PC-9 (cell line): Measurements from ENCODE around the gene TBX2. TPM values are rescaled to one million over a fixed set of nuclear protein-coding genes. Genes with fewer than 3 reads are reported as not detected.
A peak's percentile ranks its signal among the peaks of the same experiment; 100 is the strongest.
"Not testable (repeated sequence)": the region's sequence is repeated elsewhere in the genome, so short reads cannot be mapped to it uniquely, and the experiment has no call there.

Experiments used
- BruUV-seq: library from RNA; stranded (reverse); fragments of 400-500 nt; replicated peaks from 2 replicates; lab custom pipeline; 2021; lab: Mats Ljungman, UMichigan
- CTCF ChIA-PET: fragments of 300-600 bp; sonication (Branson Sonifier 250); formaldehyde crosslinking; loops from one replicate; lab custom pipeline; 2022; ENCODE audit warnings: antibody characterized with exemption; lab: Charles Lee
- POLR2A ChIA-PET: fragments of 300-600 bp; sonication (Branson Sonifier 250); formaldehyde crosslinking; loops from one replicate; lab custom pipeline; 2022; ENCODE audit warnings: antibody characterized with exemption; ENCODE audit not compliant: unreplicated experiment; lab: Charles Lee
- DNase-seq, 2 experiments: peaks; one replicate each; pipeline versions ENCODE4 v3.0.0 to v3.0.0-alpha.2; 2015 to 2022; ENCODE audit warnings: mixed read lengths in 1 of 2
- H2AFZ ChIP-seq: fragments of 200-600 bp; sonication (generic); 2 replicates; pipeline ENCODE4 v1.8.1; 2017; ENCODE audit warnings: antibody characterized with exemption
- H3F3A ChIP-seq: fragments of 200-600 bp; sonication (generic); 2 replicates; pipeline ENCODE4 v1.8.1; 2017; ENCODE audit warnings: antibody characterized with exemption, mild to moderate bottlenecking, low read depth; ENCODE audit not compliant: insufficient read depth
- H3K27ac ChIP-seq: fragments of 200-600 bp; sonication (generic); 2 replicates; pipeline ENCODE4 v1.6.1; 2016; ENCODE audit warnings: mixed run types
- H3K27me3 ChIP-seq: fragments of 200-600 bp; sonication (generic); 2 replicates; pipeline ENCODE4 v1.6.1; 2016; ENCODE audit warnings: low read depth, mixed run types; ENCODE audit not compliant: insufficient read depth
- H3K36me3 ChIP-seq: fragments of 200-600 bp; sonication (generic); 2 replicates; pipeline ENCODE4 v1.6.1; 2016; ENCODE audit warnings: low read depth, mixed run types
- H3K4me1 ChIP-seq: fragments of 200-600 bp; sonication (generic); replicated peaks from 2 replicates; pipeline ENCODE4 v1.6.1; 2016; ENCODE audit warnings: mixed run types; ENCODE audit not compliant: insufficient read depth
- H3K4me2 ChIP-seq: fragments of 200-600 bp; sonication (generic); 2 replicates; pipeline ENCODE4 v1.6.1; 2017; ENCODE audit warnings: mixed run types
- H3K4me3 ChIP-seq: fragments of 200-600 bp; sonication (generic); 2 replicates; pipeline ENCODE4 v1.6.1; 2016; ENCODE audit warnings: mixed run types
- H3K79me2 ChIP-seq: fragments of 200-600 bp; sonication (generic); 2 replicates; pipeline ENCODE4 v1.6.1; 2017; ENCODE audit warnings: low read depth, mixed run types
- H3K9me2 ChIP-seq: fragments of 200-600 bp; sonication (generic); 2 replicates; pipeline ENCODE4 v1.8.1; 2017; ENCODE audit warnings: mild to moderate bottlenecking; ENCODE audit not compliant: insufficient read depth
- H3K9me3 ChIP-seq: fragments of 200-600 bp; sonication (generic); 2 replicates; pipeline ENCODE4 v1.8.1; 2016; ENCODE audit warnings: low read depth; ENCODE audit not compliant: insufficient read depth
- H4K20me1 ChIP-seq: fragments of 200-600 bp; sonication (generic); 2 replicates; pipeline ENCODE4 v1.8.1; 2017; ENCODE audit not compliant: insufficient read depth
- CTCF ChIP-seq: fragments of 200-600 bp; sonication (generic); conservative IDR thresholded peaks from 2 replicates; pipeline ENCODE4 v1.6.1; 2017; ENCODE audit warnings: mixed run types, antibody characterized with exemption, mild to moderate bottlenecking, moderate library complexity
- EZH2 ChIP-seq: fragments of 200-600 bp; sonication (generic); IDR thresholded peaks from 2 replicates; pipeline ENCODE4 v1.8.0; 2017; ENCODE audit warnings: antibody characterized with exemption, low read depth
- intact Hi-C: fragments of 100-400 bp; cut with micrococcal nuclease; formaldehyde crosslinking; loops from one replicate; pipeline ENCODE4 v1.10.0; 2022; ENCODE audit not compliant: unreplicated experiment
- total RNA-seq: library from RNA; stranded (reverse); gene quantifications from 2 replicates; pipeline ENCODE4 v1.2.3, GENCODE V29; 2021

TBX2 gene
- total RNA-seq, 1 experiment from 2014 or later = 0.44 TPM

DNA sequence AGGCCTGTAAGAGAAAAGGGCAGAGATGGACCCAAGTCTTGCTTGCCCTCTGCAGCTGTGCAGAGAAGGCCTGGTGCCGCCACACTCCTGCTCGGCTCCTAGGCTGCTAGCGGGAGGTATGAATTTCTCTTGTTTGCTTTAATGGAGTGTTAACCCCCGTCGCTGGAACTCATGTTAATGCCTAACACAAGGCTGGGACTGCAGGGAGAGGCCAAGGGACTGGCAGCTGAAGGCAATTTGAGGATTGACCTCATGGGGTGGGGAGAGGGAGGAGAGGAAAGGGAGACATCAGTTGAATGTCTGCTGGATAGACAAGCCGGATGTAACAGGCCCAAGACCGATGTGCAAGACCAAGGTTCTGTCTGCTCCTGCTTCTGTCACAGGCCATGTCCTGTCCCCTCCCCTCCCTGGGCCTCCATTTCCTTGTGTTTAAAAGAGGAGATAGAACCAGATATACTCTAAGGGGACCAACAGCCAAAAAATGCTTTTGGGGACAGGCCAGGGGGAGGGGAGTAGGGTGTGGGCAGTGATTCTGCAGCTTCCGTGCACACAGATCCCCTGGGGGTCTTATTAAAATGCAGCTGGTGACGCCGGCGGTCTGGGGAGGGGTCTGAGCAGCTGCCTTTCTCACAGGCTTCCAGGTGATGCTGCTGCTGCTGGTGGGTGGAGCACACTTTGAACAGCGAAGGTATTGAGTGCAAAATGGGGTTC, 46.7 kb upstream of the TBX2 start:
- no peak for DNase-seq
- Histone ChIP-seq H3K27ac (no peak overlapping the region), H3K9me2 (no peaks in the 10 kb centered on the region), H3K9me3 (no peaks in the 10 kb centered on the region), H2AFZ (no peak overlapping the region), H3K36me3 (no peaks in the 10 kb centered on the region), H3F3A (peaks cover 14% of the 10 kb centered on the region; the same call in 1 of the 2 replicates), H3K4me3 (no peak overlapping the region), H3K79me2 (no peaks in the 10 kb centered on the region), H4K20me1 (no peaks in the 10 kb centered on the region), H3K27me3 (no peaks in the 10 kb centered on the region), H3K4me2 (no peak overlapping the region), H3K4me1 (peaks cover 22% of the 10 kb centered on the region)
- TF ChIP-seq CTCF (no peak), EZH2 (no peak)
- ChIA-PET POLR2A (no interaction called here), CTCF (no interaction called here)
- no TSS peak for BruUV-seq
- intact Hi-C loops = no loop called here

DNA sequence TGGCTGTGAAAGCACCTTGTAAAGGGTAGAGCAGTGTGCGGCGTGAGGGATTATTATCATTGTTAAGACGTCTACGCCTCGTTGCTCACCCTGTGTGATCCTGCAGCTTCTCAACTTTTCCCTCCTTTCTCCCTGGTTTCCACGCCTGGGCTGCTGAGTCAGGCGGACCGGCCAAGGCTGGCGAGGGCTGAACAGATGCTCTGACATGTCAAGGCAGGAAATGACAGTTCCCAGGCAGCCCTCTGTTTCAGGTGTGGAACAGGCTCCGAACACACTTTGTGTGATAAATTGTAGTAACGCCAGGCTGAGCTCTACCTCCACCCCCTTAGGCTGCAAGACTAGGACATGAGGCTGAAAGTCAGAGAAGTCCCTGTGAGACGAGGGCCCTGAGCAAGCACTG, 46.0 kb upstream of the TBX2 start:
- TF ChIP-seq EZH2 = no peak
- no peak for TF ChIP-seq CTCF
- POLR2A ChIA-PET = no interaction called here
- Histone ChIP-seq H3K4me1 (peaks cover 22% of the 10 kb centered on the region), H3K9me2 (no peaks in the 10 kb centered on the region), H3K27me3 (no peaks in the 10 kb centered on the region), H3K27ac (no peak overlapping the region), H3K4me2 (no peak overlapping the region), H3K9me3 (no peaks in the 10 kb centered on the region), H3K36me3 (no peaks in the 10 kb centered on the region), H3K79me2 (no peaks in the 10 kb centered on the region), H2AFZ (no peak overlapping the region), H3F3A (peaks cover 14% of the 10 kb centered on the region; the same call in 1 of the 2 replicates), H4K20me1 (no peaks in the 10 kb centered on the region), H3K4me3 (no peak overlapping the region)
- CTCF ChIA-PET = no interaction called here
- BruUV-seq = no TSS peak
- no peak for DNase-seq
- intact Hi-C loops = no loop called here

GRCh38 chr17:61354895-61355874, 44.5 kb upstream of the TBX2 start:
- no peak overlapping the region for H3K4me2 ChIP-seq
- ChIA-PET POLR2A (no interaction called here), CTCF (no interaction called here)
- H3K4me3 ChIP-seq = no peak overlapping the region
- H3K9me3 ChIP-seq = no peaks in the 10 kb centered on the region
- BruUV-seq = no TSS peak
- H4K20me1 ChIP-seq = no peaks in the 10 kb centered on the region
- H3K36me3 ChIP-seq = no peaks in the 10 kb centered on the region
- no peaks in the 10 kb centered on the region for H3K27me3 ChIP-seq
- no peak overlapping the region for H3K27ac ChIP-seq
- TF ChIP-seq EZH2 = no peak
- intact Hi-C loops = no loop called here
- H3K9me2 ChIP-seq = no peaks in the 10 kb centered on the region
- H3F3A ChIP-seq = peaks cover 14% of the 10 kb centered on the region; the same call in 1 of the 2 replicates
- H3K79me2 ChIP-seq = no peaks in the 10 kb centered on the region
- H3K4me1 ChIP-seq = peaks cover 23% of the 10 kb centered on the region
- DNase-seq = no peak
- H2AFZ ChIP-seq = no peak overlapping the region

DNA sequence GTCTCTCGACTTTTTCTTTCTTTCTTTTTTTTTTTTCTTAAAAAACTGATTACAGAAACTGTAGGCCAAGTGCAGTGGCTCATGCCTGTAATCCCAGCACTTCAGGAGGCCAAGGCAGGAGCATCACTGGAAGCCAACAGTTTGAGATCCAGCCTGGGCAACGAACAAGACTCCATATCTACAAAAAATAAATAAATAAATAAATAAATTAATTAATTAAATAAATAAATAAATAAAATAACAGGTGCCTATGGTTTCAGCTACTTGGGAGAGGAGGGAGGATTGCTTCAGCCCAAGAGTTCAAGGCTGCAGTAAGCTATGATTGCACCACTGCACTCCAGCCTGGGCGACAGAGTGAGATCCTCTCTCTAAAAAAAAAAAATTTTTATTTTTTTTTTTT, 42.6 kb upstream of the TBX2 start:
- POLR2A ChIA-PET = interaction anchor here (0.6 kb wide), 1 partner anchor 30 kb away, joined by 30 read pairs; no protein-coding TSS in a partner anchor
- H2AFZ ChIP-seq, H3K79me2 ChIP-seq, intact Hi-C loops, H3K9me3 ChIP-seq, H3K4me3 ChIP-seq, H3K27me3 ChIP-seq, H4K20me1 ChIP-seq, DNase-seq, H3K9me2 ChIP-seq, BruUV-seq, H3K36me3 ChIP-seq: not testable (repeated sequence)
- CTCF ChIA-PET = interaction anchor here (0.6 kb wide), 1 partner anchor 636 kb away, joined by 3 read pairs; no protein-coding TSS in a partner anchor
- peak overlapping the region; percentile 76 for H3K27ac ChIP-seq
- peak overlapping the region; percentile 65 for H3K4me2 ChIP-seq
- peaks cover 19% of the 10 kb centered on the region; the same call in 1 of the 2 replicates for H3F3A ChIP-seq
- peaks cover 39% of the 10 kb centered on the region for H3K4me1 ChIP-seq

DNA sequence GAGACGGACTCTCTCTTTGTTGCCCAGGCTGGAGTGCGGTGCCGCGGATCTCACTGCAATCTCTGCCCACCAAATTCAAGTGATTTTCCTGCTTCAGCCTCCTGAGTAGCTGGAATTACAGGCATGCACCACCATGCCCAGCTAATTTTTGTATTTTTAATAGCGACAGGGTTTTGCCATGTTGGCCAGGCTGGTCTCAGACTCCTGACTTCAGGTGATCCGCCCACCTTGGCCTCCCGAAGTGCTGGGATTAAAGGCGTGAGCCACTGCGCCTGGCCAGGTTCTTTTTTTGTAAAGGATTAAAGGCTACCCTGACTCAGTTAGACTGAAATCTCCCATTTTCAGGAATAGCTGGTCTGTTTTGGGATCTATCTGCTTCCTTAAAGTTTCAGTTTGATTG, 40.1 kb upstream of the TBX2 start:
- H3K79me2 ChIP-seq, H2AFZ ChIP-seq, H4K20me1 ChIP-seq, H3K9me2 ChIP-seq, H3K4me2 ChIP-seq, H3K4me3 ChIP-seq, BruUV-seq, H3K9me3 ChIP-seq, H3K27me3 ChIP-seq, DNase-seq, H3K27ac ChIP-seq, H3K36me3 ChIP-seq, intact Hi-C loops: not testable (repeated sequence)
- POLR2A ChIA-PET = interaction anchor here (0.6 kb wide), 1 partner anchor 663 kb away, joined by 3 read pairs; no protein-coding TSS in a partner anchor
- peaks cover 51% of the 10 kb centered on the region for H3K4me1 ChIP-seq
- CTCF ChIA-PET = interaction anchor here (0.6 kb wide), 1 partner anchor 639 kb away, joined by 4 read pairs; no protein-coding TSS in a partner anchor
- peaks cover 19% of the 10 kb centered on the region; the same call in 1 of the 2 replicates for H3F3A ChIP-seq
